Measurements from ENCODE around the gene DMRT2. TPM values are rescaled to one million over a fixed set of nuclear protein-coding genes. Genes with fewer than 3 reads are reported as not detected.

DMRT2 gene
- total and polyA plus RNA-seq, 2 donors (not counting 3 experiments of a cell fraction or from before 2014, with no cell fraction given), result not detected

- ChIA-PET CTCF (interaction anchor here (1.6 kb wide), 1 partner anchor 44 kb away, joined by 4 read pairs; no protein-coding TSS in a partner anchor), POLR2A (no interaction called here)
- Histone ChIP-seq H3K27me3 (ENCODE audit: control insufficient read depth in 2 of 2, insufficient read depth in 2 of 2, low read length in 2 of 2) (peaks cover 47 to 56% of the 10 kb centered on the region in 2 experiments), H3K27ac (ENCODE audit: insufficient read depth, low read depth, low read length) (no peak overlapping the region), H3K4me2 (ENCODE audit: insufficient read depth, low read length) (no peak overlapping the region), H4K20me1 (replicated peaks; ENCODE audit: control insufficient read depth, extremely low read depth, insufficient read depth, low read length) (no peaks in the 10 kb centered on the region), H3K9ac (replicated peaks; ENCODE audit: extremely low read depth, insufficient read depth, low read length) (no peak overlapping the region), H2AFZ (ENCODE audit: low read depth, low read length) (no peak overlapping the region), H3K9me3 (replicated peaks; ENCODE audit: control insufficient read depth, insufficient read depth, low read length) (no peaks in the 10 kb centered on the region), H3K9me1 (replicated peaks; ENCODE audit: control insufficient read depth, extremely low read depth, insufficient read depth, low read length) (no peaks in the 10 kb centered on the region), H3K36me3 (ENCODE audit: control insufficient read depth in 2 of 2, extremely low read depth in 1 of 2, insufficient read depth in 2 of 2, low read length in 2 of 2) (no peaks in the 10 kb centered on the region), H3K4me1 (ENCODE audit: control insufficient read depth, extremely low read depth, insufficient read depth, low read length) (no peaks in the 10 kb centered on the region), H3K4me3 (replicated peaks in 1 of 3; ENCODE audit: insufficient read depth in 1 of 3, low read depth in 1 of 3, low read length in 3 of 3) (no peak overlapping the region), H3K79me2 (ENCODE audit: control insufficient read depth, insufficient read depth, low read length) (no peaks in the 10 kb centered on the region)
- FAIRE-seq (no peak), DNase-seq (ENCODE audit: low read depth, low spot score) (no peak)
- intact Hi-C loops (cut with micrococcal nuclease), result no loop called here
- TF ChIP-seq EZH2 (IDR thresholded peaks at IDR 0.05; ENCODE audit: borderline replicate concordance, low read depth, low read length, severe bottlenecking) (peak; percentile 36), GATA2 (IDR thresholded peaks at IDR 0.05; ENCODE audit: insufficient read depth, insufficient read length, low read depth, low read length) (no peak)
- dilution Hi-C loops (cut with MboI; ENCODE audit: extremely low pct_ligation_motif_present, low sequenced_read_pairs), result no loop called here
- BruUV-seq (replicated peaks), result no TSS peak
Observed at GRCh38 chr9:1053986-1054425, 3.8 kb downstream of the DMRT2 start.

DNA sequence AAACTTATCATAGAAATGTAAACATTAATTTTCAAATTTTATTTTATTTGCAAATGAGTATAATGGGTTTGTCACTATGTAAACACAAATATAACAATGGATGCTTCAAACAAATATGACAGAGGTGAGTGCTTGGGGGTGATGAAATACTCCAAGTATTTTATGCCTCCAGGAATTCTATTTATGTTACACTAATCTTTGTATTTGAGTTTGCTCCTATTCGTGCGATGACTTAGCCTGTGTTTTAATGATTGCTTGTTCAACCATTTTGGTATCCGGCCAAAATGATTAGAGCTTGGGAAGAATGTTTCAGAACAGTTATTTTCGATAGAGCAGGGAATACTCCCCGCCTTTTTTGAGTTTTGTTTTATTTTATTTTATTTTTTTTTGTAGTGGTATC lies 5.0 kb downstream of the DMRT2 start:
- no peak for FAIRE-seq
- H2AFZ ChIP-seq (ENCODE audit: low read depth, low read length), result no peak overlapping the region
- POLR2A ChIA-PET, result no interaction called here
- DNase-seq (ENCODE audit: low read depth, low spot score), result no peak
- H4K20me1 ChIP-seq (replicated peaks; ENCODE audit: control insufficient read depth, extremely low read depth, insufficient read depth, low read length), result no peaks in the 10 kb centered on the region
- no TSS peak for BruUV-seq (replicated peaks)
- peaks cover 38 to 44% of the 10 kb centered on the region in 2 experiments for H3K27me3 ChIP-seq (ENCODE audit: control insufficient read depth in 2 of 2, insufficient read depth in 2 of 2, low read length in 2 of 2)
- intact Hi-C loops (cut with micrococcal nuclease), result no loop called here
- TF ChIP-seq MYC (IDR thresholded peaks at IDR 0.05; ENCODE audit: low read depth, low read length) (no peak), EZH2 (IDR thresholded peaks at IDR 0.05; ENCODE audit: borderline replicate concordance, low read depth, low read length, severe bottlenecking) (no peak), POLR2A (IDR thresholded peaks at IDR 0.05; ENCODE audit: low read depth, low read length) (no peak), JUN (IDR thresholded peaks at IDR 0.05; ENCODE audit: borderline replicate concordance, insufficient read depth, insufficient read length, low read depth) (no peak), GATA2 (IDR thresholded peaks at IDR 0.05; ENCODE audit: insufficient read depth, insufficient read length, low read depth, low read length) (no peak), POLR2AphosphoS5 (IDR thresholded peaks at IDR 0.05; ENCODE audit: insufficient read depth, low read depth, low read length) (no peak), MAX (IDR thresholded peaks at IDR 0.05; ENCODE audit: insufficient read depth, insufficient read length) (no peak), FOS (IDR thresholded peaks at IDR 0.05; ENCODE audit: borderline replicate concordance, insufficient read depth, low read length) (no peak)
- TF ChIP-seq, protein P1, sequence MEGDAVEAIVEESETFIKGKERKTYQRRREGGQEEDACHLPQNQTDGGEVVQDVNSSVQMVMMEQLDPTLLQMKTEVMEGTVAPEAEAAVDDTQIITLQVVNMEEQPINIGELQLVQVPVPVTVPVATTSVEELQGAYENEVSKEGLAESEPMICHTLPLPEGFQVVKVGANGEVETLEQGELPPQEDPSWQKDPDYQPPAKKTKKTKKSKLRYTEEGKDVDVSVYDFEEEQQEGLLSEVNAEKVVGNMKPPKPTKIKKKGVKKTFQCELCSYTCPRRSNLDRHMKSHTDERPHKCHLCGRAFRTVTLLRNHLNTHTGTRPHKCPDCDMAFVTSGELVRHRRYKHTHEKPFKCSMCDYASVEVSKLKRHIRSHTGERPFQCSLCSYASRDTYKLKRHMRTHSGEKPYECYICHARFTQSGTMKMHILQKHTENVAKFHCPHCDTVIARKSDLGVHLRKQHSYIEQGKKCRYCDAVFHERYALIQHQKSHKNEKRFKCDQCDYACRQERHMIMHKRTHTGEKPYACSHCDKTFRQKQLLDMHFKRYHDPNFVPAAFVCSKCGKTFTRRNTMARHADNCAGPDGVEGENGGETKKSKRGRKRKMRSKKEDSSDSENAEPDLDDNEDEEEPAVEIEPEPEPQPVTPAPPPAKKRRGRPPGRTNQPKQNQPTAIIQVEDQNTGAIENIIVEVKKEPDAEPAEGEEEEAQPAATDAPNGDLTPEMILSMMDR (IDR thresholded peaks at IDR 0.05; ENCODE audit: extremely low read depth in 1 of 2, insufficient read depth in 1 of 2, low read depth in 1 of 2, low read length in 2 of 2), result no peak
- H3K79me2 ChIP-seq (ENCODE audit: control insufficient read depth, insufficient read depth, low read length), result no peaks in the 10 kb centered on the region
- no peak overlapping the region for H3K4me2 ChIP-seq (ENCODE audit: insufficient read depth, low read length)
- no peak overlapping the region for H3K27ac ChIP-seq (ENCODE audit: insufficient read depth, low read depth, low read length)
- no peaks in the 10 kb centered on the region for H3K9me3 ChIP-seq (replicated peaks; ENCODE audit: control insufficient read depth, insufficient read depth, low read length)
- no peak overlapping the region for H3K4me3 ChIP-seq (replicated peaks in 1 of 3; ENCODE audit: insufficient read depth in 1 of 3, low read depth in 1 of 3, low read length in 3 of 3)
- no peaks in the 10 kb centered on the region for H3K9me1 ChIP-seq (replicated peaks; ENCODE audit: control insufficient read depth, extremely low read depth, insufficient read depth, low read length)
- H3K4me1 ChIP-seq (ENCODE audit: control insufficient read depth, extremely low read depth, insufficient read depth, low read length), result no peaks in the 10 kb centered on the region
- no peaks in the 10 kb centered on the region for H3K36me3 ChIP-seq (ENCODE audit: control insufficient read depth in 2 of 2, extremely low read depth in 1 of 2, insufficient read depth in 2 of 2, low read length in 2 of 2)
- dilution Hi-C loops (cut with MboI; ENCODE audit: extremely low pct_ligation_motif_present, low sequenced_read_pairs), result no loop called here
- CTCF ChIA-PET, result no interaction called here
- no peak overlapping the region for H3K9ac ChIP-seq (replicated peaks; ENCODE audit: extremely low read depth, insufficient read depth, low read length)
